ENCODE measurements around the gene CYTH4.

DNA sequence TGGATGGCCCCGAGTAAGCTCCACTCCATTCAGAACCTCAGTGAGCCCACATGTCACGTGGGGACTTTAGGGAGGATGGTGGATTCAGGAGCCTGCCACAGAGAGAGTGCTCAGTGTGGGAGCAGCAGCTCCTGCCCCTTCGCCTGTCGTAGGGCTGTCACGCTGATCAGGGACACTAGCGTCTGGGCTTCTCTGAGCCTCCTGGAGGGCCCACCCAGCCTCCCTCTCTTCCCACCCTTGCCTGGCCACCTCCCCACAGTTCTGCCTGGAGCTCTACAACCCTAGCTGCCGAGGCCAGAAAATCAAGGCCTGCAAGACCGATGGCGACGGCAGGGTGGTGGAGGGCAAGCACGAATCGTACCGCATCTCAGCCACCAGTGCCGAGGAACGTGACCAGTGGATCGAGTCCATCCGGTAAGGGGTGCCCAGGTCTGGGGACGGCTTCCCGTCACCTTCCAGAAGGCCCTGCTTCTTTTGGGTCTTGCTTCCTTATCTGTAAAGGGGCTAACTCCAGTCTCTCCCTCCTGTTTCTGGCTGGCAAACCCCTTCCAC lies 29.5 kb downstream of the CYTH4 start:
- no peak for TF ChIP-seq POLR2AphosphoS5 (IDR thresholded peaks at IDR 0.05)
- TF ChIP-seq, protein P1, sequence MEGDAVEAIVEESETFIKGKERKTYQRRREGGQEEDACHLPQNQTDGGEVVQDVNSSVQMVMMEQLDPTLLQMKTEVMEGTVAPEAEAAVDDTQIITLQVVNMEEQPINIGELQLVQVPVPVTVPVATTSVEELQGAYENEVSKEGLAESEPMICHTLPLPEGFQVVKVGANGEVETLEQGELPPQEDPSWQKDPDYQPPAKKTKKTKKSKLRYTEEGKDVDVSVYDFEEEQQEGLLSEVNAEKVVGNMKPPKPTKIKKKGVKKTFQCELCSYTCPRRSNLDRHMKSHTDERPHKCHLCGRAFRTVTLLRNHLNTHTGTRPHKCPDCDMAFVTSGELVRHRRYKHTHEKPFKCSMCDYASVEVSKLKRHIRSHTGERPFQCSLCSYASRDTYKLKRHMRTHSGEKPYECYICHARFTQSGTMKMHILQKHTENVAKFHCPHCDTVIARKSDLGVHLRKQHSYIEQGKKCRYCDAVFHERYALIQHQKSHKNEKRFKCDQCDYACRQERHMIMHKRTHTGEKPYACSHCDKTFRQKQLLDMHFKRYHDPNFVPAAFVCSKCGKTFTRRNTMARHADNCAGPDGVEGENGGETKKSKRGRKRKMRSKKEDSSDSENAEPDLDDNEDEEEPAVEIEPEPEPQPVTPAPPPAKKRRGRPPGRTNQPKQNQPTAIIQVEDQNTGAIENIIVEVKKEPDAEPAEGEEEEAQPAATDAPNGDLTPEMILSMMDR (IDR thresholded peaks at IDR 0.05; ENCODE audit: poor library complexity, severe bottlenecking) = no peak

All from neural cell (in vitro differentiated cells).